Measurements from ENCODE around the gene MAPKAPK2. TPM values are rescaled to one million over a fixed set of nuclear protein-coding genes. Genes with fewer than 3 reads are reported as not detected.

Gene MAPKAPK2
- total RNA-seq, 3 donors from 2014 or later: 68.4 to 75.2 (median 72.1) TPM

- ATAC-seq (no peak), DNase-seq (no peak)
- intact Hi-C loops (cut with DNase I, micrococcal nuclease): no loop called here
- TF ChIP-seq, protein P1, sequence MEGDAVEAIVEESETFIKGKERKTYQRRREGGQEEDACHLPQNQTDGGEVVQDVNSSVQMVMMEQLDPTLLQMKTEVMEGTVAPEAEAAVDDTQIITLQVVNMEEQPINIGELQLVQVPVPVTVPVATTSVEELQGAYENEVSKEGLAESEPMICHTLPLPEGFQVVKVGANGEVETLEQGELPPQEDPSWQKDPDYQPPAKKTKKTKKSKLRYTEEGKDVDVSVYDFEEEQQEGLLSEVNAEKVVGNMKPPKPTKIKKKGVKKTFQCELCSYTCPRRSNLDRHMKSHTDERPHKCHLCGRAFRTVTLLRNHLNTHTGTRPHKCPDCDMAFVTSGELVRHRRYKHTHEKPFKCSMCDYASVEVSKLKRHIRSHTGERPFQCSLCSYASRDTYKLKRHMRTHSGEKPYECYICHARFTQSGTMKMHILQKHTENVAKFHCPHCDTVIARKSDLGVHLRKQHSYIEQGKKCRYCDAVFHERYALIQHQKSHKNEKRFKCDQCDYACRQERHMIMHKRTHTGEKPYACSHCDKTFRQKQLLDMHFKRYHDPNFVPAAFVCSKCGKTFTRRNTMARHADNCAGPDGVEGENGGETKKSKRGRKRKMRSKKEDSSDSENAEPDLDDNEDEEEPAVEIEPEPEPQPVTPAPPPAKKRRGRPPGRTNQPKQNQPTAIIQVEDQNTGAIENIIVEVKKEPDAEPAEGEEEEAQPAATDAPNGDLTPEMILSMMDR (IDR thresholded peaks at IDR 0.05): no peak
- H3K4me3 ChIP-seq: no peak overlapping the region
- peaks cover 8% of the 10 kb centered on the region for H3K4me1 ChIP-seq (ENCODE audit: low read depth)
- no peaks in the 10 kb centered on the region for H3K36me3 ChIP-seq (ENCODE audit: low read depth)
- H3K9me3 ChIP-seq: no peaks in the 10 kb centered on the region
These were observed 22.2 kb upstream of the MAPKAPK2 start for GRCh38 chr1:206662396-206663092.

GRCh38 chr1:206663362-206663761 is 21.3 kb upstream of the MAPKAPK2 start:
- ATAC-seq (no peak), DNase-seq (no peak)
- Histone ChIP-seq H3K4me3 (no peak overlapping the region), H3K4me1 (ENCODE audit: low read depth) (peaks cover 8% of the 10 kb centered on the region), H3K36me3 (ENCODE audit: low read depth) (no peaks in the 10 kb centered on the region), H3K9me3 (no peaks in the 10 kb centered on the region)
- TF ChIP-seq, protein P1 (IDR thresholded peaks at IDR 0.05): no peak
- intact Hi-C loops (cut with DNase I, micrococcal nuclease): no loop called here

DNA sequence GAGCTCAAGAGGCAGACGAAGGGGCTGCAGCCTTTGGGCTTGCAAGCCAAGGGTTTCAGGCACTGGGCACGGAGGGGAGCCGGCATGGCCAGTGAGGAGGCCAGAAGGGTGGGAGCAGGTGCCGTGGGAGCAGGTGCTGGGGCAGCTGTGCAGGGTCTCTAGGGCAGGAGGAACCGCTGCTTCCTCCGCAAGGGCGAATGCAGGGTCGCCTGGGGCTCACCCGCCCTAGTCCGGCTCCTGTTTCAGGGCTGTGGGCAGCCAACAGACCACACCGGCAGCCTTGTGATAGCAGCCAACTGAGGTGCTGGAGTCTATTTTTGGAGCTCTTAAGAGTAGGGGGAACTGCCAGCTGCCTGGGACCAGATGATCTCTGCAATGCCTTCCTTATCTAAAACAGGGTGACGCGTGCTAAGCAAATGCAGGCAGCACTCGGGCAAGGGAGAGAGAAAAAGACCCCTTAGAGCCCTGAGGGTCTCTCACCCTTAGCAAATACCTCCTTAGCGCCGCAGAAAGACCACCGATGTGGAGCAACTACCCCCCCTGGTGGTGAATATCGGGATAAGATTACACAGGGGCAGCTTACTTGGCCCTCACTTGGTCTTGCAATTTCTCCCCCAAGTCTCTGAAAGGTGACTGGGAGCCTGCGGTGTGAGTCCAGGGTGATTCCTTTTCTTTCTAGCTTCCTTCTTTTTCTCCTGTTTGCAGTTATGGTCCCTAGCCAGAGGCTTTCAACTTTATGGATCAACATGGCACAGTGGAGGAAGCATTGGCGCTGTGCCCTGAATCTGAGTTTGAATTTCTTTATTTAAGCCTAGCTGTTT is 20.7 kb upstream of the MAPKAPK2 start:
- Histone ChIP-seq H3K4me1 (ENCODE audit: low read depth) (peaks cover 4% of the 10 kb centered on the region), H3K4me3 (no peak overlapping the region), H3K36me3 (ENCODE audit: low read depth) (no peaks in the 10 kb centered on the region), H3K9me3 (no peaks in the 10 kb centered on the region)
- TF ChIP-seq, protein P1 (IDR thresholded peaks at IDR 0.05): no peak
- peak in 2 of 3 donors; percentile 47 to 86 for DNase-seq
- intact Hi-C loops (cut with DNase I, micrococcal nuclease): no loop called here
- ATAC-seq: peak; percentile 62

GRCh38 chr1:206664740-206665139 is 20.0 kb upstream of the MAPKAPK2 start:
- Histone ChIP-seq H3K4me1 (ENCODE audit: low read depth) (no peaks in the 10 kb centered on the region), H3K9me3 (no peaks in the 10 kb centered on the region), H3K4me3 (no peak overlapping the region), H3K36me3 (ENCODE audit: low read depth) (no peaks in the 10 kb centered on the region)
- DNase-seq: no peak
- intact Hi-C loops (cut with DNase I, micrococcal nuclease): no loop called here
- no peak for ATAC-seq
- TF ChIP-seq, protein P1 (IDR thresholded peaks at IDR 0.05): no peak

DNA sequence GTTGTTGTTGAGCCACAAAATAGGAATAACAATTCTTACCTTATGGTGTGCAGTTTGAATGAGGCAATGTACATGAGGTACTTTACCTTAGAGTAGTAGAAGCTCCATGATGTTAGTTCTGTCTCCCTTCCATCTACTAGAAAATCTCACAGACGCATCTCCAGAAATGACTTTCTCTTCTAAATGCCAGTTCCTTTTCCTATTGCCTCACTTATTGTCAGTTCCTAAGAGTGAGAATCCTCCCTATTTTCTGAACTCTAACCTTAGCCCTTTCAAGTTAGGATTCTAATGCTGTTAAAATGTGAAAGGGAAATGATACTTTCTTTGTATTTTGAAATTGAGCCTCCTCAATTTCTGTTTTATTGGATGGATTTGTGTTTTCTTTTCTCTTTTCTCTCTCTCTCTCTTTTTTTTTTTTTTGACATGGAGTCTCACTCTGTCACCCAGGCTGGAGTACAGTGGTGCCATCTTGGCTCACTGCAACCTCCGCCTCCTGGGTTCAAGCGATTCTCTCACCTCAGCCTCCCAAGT is 18.6 kb upstream of the MAPKAPK2 start:
- TF ChIP-seq, protein P1 (IDR thresholded peaks at IDR 0.05): no peak
- intact Hi-C loops (cut with DNase I, micrococcal nuclease): no loop called here
- no peak for ATAC-seq
- no peaks in the 10 kb centered on the region for H3K36me3 ChIP-seq (ENCODE audit: low read depth)
- no peak overlapping the region for H3K4me3 ChIP-seq
- no peaks in the 10 kb centered on the region for H3K9me3 ChIP-seq
- no peaks in the 10 kb centered on the region for H3K4me1 ChIP-seq (ENCODE audit: low read depth)
- DNase-seq: no peak
